ENCODE measurements around the gene VMP1. TPM values are rescaled to one million over a fixed set of nuclear protein-coding genes. Genes with fewer than 3 reads are reported as not detected.

VMP1 gene
- total and polyA plus RNA-seq, 2 experiments from 2014 or later = 134 to 216 TPM

- Histone ChIP-seq H3K27ac (peak overlapping the region; percentile 95), H3K4me3 (no peak overlapping the region), H3K9ac (peak overlapping the region; percentile 78), H3F3A (ENCODE audit: insufficient read depth) (peaks cover 46% of the 10 kb centered on the region), H3K36me3 (ENCODE audit: low read depth) (no peaks in the 10 kb centered on the region), H3K4me1 (ENCODE audit: insufficient read depth) (peaks cover 50% of the 10 kb centered on the region), H3K79me2 (ENCODE audit: insufficient read depth) (peaks cover 59% of the 10 kb centered on the region), H2AFZ (no peak overlapping the region), H3K9me3 (ENCODE audit: low read depth) (no peaks in the 10 kb centered on the region), H3K9me2 (ENCODE audit: insufficient read depth) (no peaks in the 10 kb centered on the region), H3K27me3 (replicated peaks; ENCODE audit: insufficient read depth) (no peaks in the 10 kb centered on the region), H3K4me2 (ENCODE audit: unreplicated experiment) (peak overlapping the region; percentile 59), H4K20me1 (ENCODE audit: insufficient read depth) (no peaks in the 10 kb centered on the region)
- WGBS, 2 experiments (ENCODE audit: low coverage in 1 of 2, low lambda C conversion rate in 2 of 2, missing lambda C conversion rate in 2 of 2) = 0 to 4% methylated on average over 1 of the region's 1 CpG
- TF ChIP-seq EZH2phosphoT487 (IDR thresholded peaks at IDR 0.05; ENCODE audit: insufficient read depth, low read depth) (no peak), EZH2 (IDR thresholded peaks at IDR 0.05; ENCODE audit: insufficient read depth, poor library complexity, severe bottlenecking) (no peak)
- in situ Hi-C loops (cut with MboI) = no loop called here
- peak; percentile 85 for DNase-seq
Measured at GRCh38 chr17:59763861-59764260, 56.4 kb downstream of the VMP1 start.

- in situ Hi-C loops (cut with MboI) = no loop called here
- Histone ChIP-seq H3K4me1 (ENCODE audit: insufficient read depth) (peaks cover 53% of the 10 kb centered on the region), H3K9ac (peak overlapping the region; percentile 78)
Measured at GRCh38 chr17:59764292-59764741, 56.9 kb downstream of the VMP1 start.

GRCh38 chr17:59765038-59765437 lies 57.6 kb downstream of the VMP1 start:
- H3K9me2 ChIP-seq (ENCODE audit: insufficient read depth) = no peaks in the 10 kb centered on the region
- in situ Hi-C loops (cut with MboI) = no loop called here
- peaks cover 47% of the 10 kb centered on the region for H3K79me2 ChIP-seq (ENCODE audit: insufficient read depth)
- H3K9me3 ChIP-seq (ENCODE audit: low read depth) = no peaks in the 10 kb centered on the region
- no peak for DNase-seq
- no peaks in the 10 kb centered on the region for H3K27me3 ChIP-seq (replicated peaks; ENCODE audit: insufficient read depth)
- H3K36me3 ChIP-seq (ENCODE audit: low read depth) = no peaks in the 10 kb centered on the region
- peak overlapping the region; percentile 95 for H3K27ac ChIP-seq
- TF ChIP-seq EZH2 (IDR thresholded peaks at IDR 0.05; ENCODE audit: insufficient read depth, poor library complexity, severe bottlenecking) (no peak), EZH2phosphoT487 (IDR thresholded peaks at IDR 0.05; ENCODE audit: insufficient read depth, low read depth) (no peak)
- H3F3A ChIP-seq (ENCODE audit: insufficient read depth) = peaks cover 48% of the 10 kb centered on the region
- H3K9ac ChIP-seq = no peak overlapping the region
- H3K4me3 ChIP-seq = no peak overlapping the region
- H4K20me1 ChIP-seq (ENCODE audit: insufficient read depth) = no peaks in the 10 kb centered on the region
- peaks cover 59% of the 10 kb centered on the region for H3K4me1 ChIP-seq (ENCODE audit: insufficient read depth)
- H2AFZ ChIP-seq = no peak overlapping the region
- no peak overlapping the region for H3K4me2 ChIP-seq (ENCODE audit: unreplicated experiment)

More at GRCh38 chr17:59764292-59764741, 56.9 kb downstream of the VMP1 start:
- no peak overlapping the region for H3K4me3 ChIP-seq
- DNase-seq = peak; percentile 48
- no peaks in the 10 kb centered on the region for H3K27me3 ChIP-seq (replicated peaks; ENCODE audit: insufficient read depth)
- 71 to 73% methylated on average over 3 of the region's 3 CpGs for WGBS, 2 experiments (ENCODE audit: low coverage in 1 of 2, low lambda C conversion rate in 2 of 2, missing lambda C conversion rate in 2 of 2)
- H3F3A ChIP-seq (ENCODE audit: insufficient read depth) = peaks cover 46% of the 10 kb centered on the region
- no peak overlapping the region for H2AFZ ChIP-seq
- H3K9me2 ChIP-seq (ENCODE audit: insufficient read depth) = no peaks in the 10 kb centered on the region
- H3K9me3 ChIP-seq (ENCODE audit: low read depth) = no peaks in the 10 kb centered on the region
- peak overlapping the region; percentile 95 for H3K27ac ChIP-seq
- peaks cover 54% of the 10 kb centered on the region for H3K79me2 ChIP-seq (ENCODE audit: insufficient read depth)
- no peaks in the 10 kb centered on the region for H3K36me3 ChIP-seq (ENCODE audit: low read depth)
- no peak for TF ChIP-seq EZH2 (IDR thresholded peaks at IDR 0.05; ENCODE audit: insufficient read depth, poor library complexity, severe bottlenecking)
- TF ChIP-seq EZH2phosphoT487 (IDR thresholded peaks at IDR 0.05; ENCODE audit: insufficient read depth, low read depth) = no peak
- no peaks in the 10 kb centered on the region for H4K20me1 ChIP-seq (ENCODE audit: insufficient read depth)
- H3K4me2 ChIP-seq (ENCODE audit: unreplicated experiment) = peak overlapping the region; percentile 59

GRCh38 chr17:59766491-59766890 lies 59.0 kb downstream of the VMP1 start:
- H3K4me3 ChIP-seq = no peak overlapping the region
- H3K27ac ChIP-seq = no peak overlapping the region

GRCh38 chr17:59767176-59767575 lies 59.7 kb downstream of the VMP1 start:
- H3K4me2 ChIP-seq (ENCODE audit: unreplicated experiment) = no peak overlapping the region
- no peaks in the 10 kb centered on the region for H4K20me1 ChIP-seq (ENCODE audit: insufficient read depth)
- DNase-seq = no peak
- no peaks in the 10 kb centered on the region for H3K9me2 ChIP-seq (ENCODE audit: insufficient read depth)
- no peak overlapping the region for H3K4me3 ChIP-seq
- peaks cover 49% of the 10 kb centered on the region for H3K79me2 ChIP-seq (ENCODE audit: insufficient read depth)
- in situ Hi-C loops (cut with MboI) = no loop called here
- no peaks in the 10 kb centered on the region for H3K9me3 ChIP-seq (ENCODE audit: low read depth)
- peak overlapping the region; percentile 20 for H3K27ac ChIP-seq
- no peak overlapping the region for H2AFZ ChIP-seq
- TF ChIP-seq EZH2phosphoT487 (IDR thresholded peaks at IDR 0.05; ENCODE audit: insufficient read depth, low read depth) = no peak
- TF ChIP-seq EZH2 (IDR thresholded peaks at IDR 0.05; ENCODE audit: insufficient read depth, poor library complexity, severe bottlenecking) = no peak
- no peaks in the 10 kb centered on the region for H3K36me3 ChIP-seq (ENCODE audit: low read depth)
- no peaks in the 10 kb centered on the region for H3K27me3 ChIP-seq (replicated peaks; ENCODE audit: insufficient read depth)
- no peak overlapping the region for H3K9ac ChIP-seq
- H3K4me1 ChIP-seq (ENCODE audit: insufficient read depth) = peaks cover 52% of the 10 kb centered on the region
- peaks cover 39% of the 10 kb centered on the region for H3F3A ChIP-seq (ENCODE audit: insufficient read depth)

More at GRCh38 chr17:59766491-59766890, 59.0 kb downstream of the VMP1 start:
- H3K4me2 ChIP-seq (ENCODE audit: unreplicated experiment) = no peak overlapping the region
- H3K9me2 ChIP-seq (ENCODE audit: insufficient read depth) = no peaks in the 10 kb centered on the region
- no peaks in the 10 kb centered on the region for H4K20me1 ChIP-seq (ENCODE audit: insufficient read depth)
- H3K9me3 ChIP-seq (ENCODE audit: low read depth) = no peaks in the 10 kb centered on the region
- WGBS, 2 experiments (ENCODE audit: low coverage in 1 of 2, low lambda C conversion rate in 2 of 2, missing lambda C conversion rate in 2 of 2) = 93 to 97% methylated on average over 6 of the region's 6 CpGs
- H3K27me3 ChIP-seq (replicated peaks; ENCODE audit: insufficient read depth) = no peaks in the 10 kb centered on the region
- no peak overlapping the region for H3K9ac ChIP-seq
- H3F3A ChIP-seq (ENCODE audit: insufficient read depth) = peaks cover 46% of the 10 kb centered on the region
- no peak overlapping the region for H2AFZ ChIP-seq
- in situ Hi-C loops (cut with MboI) = no loop called here
- H3K79me2 ChIP-seq (ENCODE audit: insufficient read depth) = peaks cover 45% of the 10 kb centered on the region
- TF ChIP-seq EZH2 (IDR thresholded peaks at IDR 0.05; ENCODE audit: insufficient read depth, poor library complexity, severe bottlenecking) = no peak
- no peak for TF ChIP-seq EZH2phosphoT487 (IDR thresholded peaks at IDR 0.05; ENCODE audit: insufficient read depth, low read depth)
- H3K4me1 ChIP-seq (ENCODE audit: insufficient read depth) = peaks cover 59% of the 10 kb centered on the region
- no peaks in the 10 kb centered on the region for H3K36me3 ChIP-seq (ENCODE audit: low read depth)
- no peak for DNase-seq
